ENCODE measurements around the gene TTLL10.

TTLL10 gene

GRCh38 chr1:1168451-1169411 lies 4.9 kb upstream of the TTLL10 start:
- DNase-seq (ENCODE audit: low read depth): no peak
- TF ChIP-seq CTCF (conservative IDR thresholded peaks at IDR 0.05; ENCODE audit: low read depth, low read length): no peak
- H3K4me3 ChIP-seq (ENCODE audit: low read depth, low read length): no peak overlapping the region

- no peak for TF ChIP-seq CTCF (conservative IDR thresholded peaks at IDR 0.05; ENCODE audit: low read depth, low read length)
- no peak for DNase-seq (ENCODE audit: low read depth)
- no peak overlapping the region for H3K4me3 ChIP-seq (ENCODE audit: low read depth, low read length)
These were observed 4.1 kb upstream of the TTLL10 start for GRCh38 chr1:1169429-1170214.

GRCh38 chr1:1170215-1171091 lies 3.2 kb upstream of the TTLL10 start:
- no peak for TF ChIP-seq CTCF (conservative IDR thresholded peaks at IDR 0.05; ENCODE audit: low read depth, low read length)
- peak; percentile 8 for DNase-seq (ENCODE audit: low read depth)
- H3K4me3 ChIP-seq (ENCODE audit: low read depth, low read length): no peak overlapping the region

- DNase-seq (ENCODE audit: low read depth): no peak
- no peak overlapping the region for H3K4me3 ChIP-seq (ENCODE audit: low read depth, low read length)
- no peak for TF ChIP-seq CTCF (conservative IDR thresholded peaks at IDR 0.05; ENCODE audit: low read depth, low read length)
These were observed 2.5 kb upstream of the TTLL10 start for GRCh38 chr1:1171161-1171545.

- H3K4me3 ChIP-seq (ENCODE audit: low read depth, low read length): no peak overlapping the region
- TF ChIP-seq CTCF (conservative IDR thresholded peaks at IDR 0.05; ENCODE audit: low read depth, low read length): no peak
- no peak for DNase-seq (ENCODE audit: low read depth)
These were observed 1.9 kb upstream of the TTLL10 start for GRCh38 chr1:1171546-1172340.

Measured in choroid plexus epithelial cell (primary cell).